Activated T-cell treated with anti-CD3 and anti-CD28 coated beads for 4 hours (primary cell): ENCODE results near the gene ANKS1B.
"Not testable (repeated sequence)": the region's sequence is repeated elsewhere in the genome, so short reads cannot be mapped to it uniquely, and the experiment has no call there.

Experiments
- DNase-seq: peaks from one replicate; pipeline ENCODE4 v3.0.0-alpha.2; 2020

The ANKS1B gene

DNA sequence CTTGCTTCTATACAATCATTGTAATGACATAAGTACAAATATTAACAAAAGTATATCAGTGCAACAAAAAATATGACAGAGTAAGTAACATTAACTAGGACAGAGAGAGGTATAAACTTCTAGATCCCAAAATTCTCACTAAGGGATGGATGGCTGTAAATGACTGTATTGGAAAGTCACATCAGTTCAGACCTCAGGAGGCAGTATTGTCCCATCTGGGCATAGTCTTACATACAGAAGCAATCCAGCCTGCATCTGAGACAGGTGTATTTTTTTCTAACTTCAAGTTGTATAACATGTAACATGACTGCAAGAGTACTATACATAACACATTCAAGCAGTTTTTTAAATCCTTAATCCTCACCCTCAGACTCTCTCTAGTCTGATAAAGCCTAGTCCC lies 238.2 kb downstream of the ANKS1B start:
- no peak for DNase-seq

DNA sequence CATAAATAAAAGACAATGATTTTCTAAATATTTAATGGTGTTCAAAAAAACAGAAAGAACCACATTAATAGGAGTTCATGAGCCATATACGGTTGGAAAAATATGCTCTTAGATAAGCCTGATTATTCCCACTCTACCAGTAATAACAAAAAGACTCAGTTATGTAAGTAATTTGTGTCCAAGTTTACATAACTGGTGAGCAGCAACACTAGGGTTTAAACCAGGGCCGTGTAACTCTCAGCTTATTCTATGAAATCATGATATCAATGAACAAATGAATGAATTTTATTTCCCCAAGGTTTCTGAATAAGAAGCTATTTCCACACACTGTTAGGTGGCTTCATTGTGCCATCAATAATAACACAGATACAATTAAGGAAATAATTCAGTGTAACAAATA lies 238.8 kb downstream of the ANKS1B start:
- no peak for DNase-seq

DNA sequence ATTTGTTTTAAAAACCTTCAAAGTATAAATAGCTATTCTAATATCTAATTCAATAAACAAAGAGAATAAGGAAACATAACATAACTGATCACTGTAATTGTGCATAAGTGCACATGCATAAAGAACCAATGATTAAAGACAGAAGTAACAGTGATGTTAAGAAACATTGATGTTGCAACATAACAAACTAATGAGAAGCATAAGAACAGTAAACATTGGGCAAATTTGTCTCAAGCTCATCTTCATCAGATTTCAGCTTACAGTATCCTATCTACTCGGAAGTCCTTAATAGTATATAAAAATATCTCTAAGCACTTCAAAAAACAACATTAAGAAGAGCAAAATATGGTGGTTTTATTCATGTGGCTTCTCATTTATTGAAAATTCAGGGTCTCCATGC lies 239.6 kb downstream of the ANKS1B start:
- no peak for DNase-seq

DNA sequence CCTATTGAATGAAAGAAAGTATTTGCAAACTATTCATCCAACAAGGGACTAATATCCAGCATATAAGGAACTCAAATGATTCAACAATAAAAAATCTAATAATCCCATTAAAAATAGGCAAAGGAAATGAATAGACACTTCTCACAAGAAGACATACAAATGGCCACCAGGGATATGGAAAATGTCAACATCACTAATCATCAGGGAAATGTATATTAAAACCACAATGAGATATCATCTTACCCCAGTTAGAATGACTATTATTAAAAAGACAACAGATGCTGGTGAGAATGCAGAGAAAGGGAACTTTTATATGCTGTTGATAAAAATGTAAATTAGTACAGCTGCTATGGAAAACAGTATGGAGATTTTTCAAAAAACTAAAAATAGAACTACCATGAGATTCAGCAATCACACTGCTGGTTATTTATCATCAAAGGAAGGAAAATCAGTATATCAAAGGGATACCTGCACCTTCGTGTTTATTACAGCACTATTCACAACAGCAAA lies 247.9 kb downstream of the ANKS1B start:
- DNase-seq: no peak

DNA sequence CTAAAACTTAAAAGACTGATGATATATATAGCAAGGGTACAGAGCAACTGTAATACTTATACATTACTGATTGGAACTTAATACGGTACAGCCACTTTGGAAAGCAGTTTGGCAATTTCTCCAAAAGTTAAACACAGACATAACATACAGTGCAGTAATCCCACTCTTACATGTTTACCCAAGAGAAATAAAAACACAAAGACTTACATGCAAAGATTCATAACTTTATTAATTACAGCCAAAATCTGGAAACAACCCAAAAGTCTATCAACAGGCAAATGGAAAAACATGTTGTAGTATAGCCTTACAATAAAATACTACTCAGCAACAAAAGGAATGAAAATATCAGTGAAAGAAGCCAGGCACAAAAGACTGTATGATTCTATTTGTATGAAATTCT lies 252.6 kb downstream of the ANKS1B start:
- DNase-seq: no peak

DNA sequence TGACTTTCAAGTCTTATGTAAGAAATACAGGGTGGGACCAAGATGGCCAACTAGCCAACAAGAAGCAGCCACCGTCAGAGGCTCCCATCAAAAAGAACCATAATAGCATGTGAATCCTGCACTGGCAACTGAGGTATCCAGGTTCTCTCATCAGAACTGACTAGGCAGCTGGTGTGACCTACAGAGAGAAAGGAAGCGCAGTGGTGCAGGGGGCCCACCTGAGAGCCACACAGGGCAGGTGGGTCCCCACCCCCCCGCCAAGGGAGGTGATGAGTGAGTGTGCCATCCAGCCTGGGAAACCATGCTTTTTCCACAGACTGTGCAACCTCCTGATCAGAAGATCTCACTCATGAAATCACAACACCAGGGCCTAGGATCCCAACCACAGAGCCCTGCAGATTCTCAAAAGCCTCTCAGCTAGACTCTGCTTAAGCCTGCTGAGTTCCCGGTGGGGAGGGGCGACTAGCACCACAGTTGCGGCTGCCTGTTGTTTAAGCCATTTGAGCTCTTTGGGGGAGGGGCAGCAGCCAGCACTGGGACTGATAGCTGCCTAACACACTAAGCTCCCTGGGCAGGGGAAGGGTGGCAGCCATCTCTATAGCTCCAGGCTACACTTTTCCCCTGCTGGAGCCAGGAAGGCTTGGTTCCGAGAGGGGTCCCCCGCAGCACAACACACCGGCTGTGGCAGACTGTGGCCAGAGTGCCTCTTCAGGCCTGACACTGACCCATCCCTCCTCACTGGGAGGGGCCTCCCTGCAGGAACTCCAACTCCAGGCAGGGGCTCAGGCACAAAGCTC lies 261.8 kb downstream of the ANKS1B start:
- no peak for DNase-seq

DNA sequence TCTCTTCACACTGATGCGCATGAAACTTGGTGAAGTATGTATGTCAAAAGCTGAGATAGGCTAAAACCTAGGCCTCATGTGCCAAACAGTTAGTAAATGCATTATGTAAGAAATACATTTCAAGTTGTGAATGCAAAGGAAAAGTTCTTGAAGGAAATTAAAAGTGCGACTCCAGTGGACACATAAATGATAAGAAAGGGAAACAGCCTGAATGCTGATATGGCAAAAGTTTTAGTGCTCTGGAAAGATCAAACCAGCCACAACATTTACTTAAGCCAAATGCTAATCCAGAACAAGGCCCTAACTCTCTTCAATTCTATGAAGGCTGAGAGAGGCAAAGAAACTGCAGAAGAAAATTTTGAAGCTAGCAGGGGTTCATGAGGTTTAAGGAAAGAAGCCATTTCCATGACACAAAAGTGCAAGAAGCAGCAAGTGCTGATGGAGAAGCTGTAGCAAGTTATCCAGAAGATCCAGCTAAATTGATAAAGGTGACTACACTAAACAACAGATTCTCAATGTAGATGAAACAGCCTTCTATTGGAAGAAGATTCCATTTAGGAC lies 262.9 kb downstream of the ANKS1B start:
- no peak for DNase-seq

DNA sequence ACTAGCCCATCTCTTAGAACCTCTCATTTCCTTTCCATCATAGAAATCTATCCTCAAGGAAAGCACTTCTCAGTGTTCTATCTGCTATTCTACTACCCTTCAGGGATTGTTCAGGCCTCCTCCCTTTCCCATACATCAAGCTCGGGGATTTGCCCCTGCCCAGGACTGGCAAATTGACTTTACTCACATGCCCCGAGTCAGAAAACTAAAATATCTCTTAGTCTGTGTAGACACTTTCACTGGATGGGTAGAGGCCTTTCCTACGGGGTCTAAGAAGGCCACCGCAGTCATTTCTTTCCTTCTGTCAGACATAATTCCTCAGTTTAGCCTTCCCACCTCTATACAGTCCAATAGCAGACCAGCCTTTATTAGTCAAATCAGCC lies 264.7 kb downstream of the ANKS1B start:
- not testable (repeated sequence) for DNase-seq

DNA sequence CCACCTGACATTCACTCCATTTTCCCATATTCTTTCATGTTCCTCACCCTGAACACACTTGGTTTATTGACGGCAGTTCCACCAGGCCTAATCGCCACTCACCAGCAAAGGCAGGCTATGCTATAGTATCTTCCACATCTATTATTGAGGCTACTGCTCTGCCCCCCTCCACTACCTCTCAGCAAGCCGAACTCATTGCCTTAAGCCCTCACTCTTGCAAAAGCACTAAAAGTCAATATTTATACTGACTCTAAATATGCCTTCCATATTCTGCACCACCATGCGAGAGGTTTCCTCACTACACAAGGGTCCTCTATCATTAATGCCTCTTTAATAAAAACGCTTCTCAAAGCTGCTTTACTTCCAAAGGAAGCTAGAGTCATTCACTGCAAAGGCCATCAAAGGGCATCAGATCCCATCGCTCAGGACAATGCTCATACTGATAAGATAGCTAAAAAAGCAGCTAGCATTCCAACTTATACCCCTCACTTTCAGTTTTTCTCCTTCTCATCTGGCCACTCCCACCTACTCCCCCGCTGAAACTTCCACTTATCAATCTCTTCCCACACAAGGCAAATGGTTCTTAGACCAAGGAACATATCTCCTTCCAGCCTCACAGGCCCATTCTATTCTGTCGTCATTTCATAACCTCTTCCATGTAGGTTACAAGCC lies 265.2 kb downstream of the ANKS1B start:
- DNase-seq: not testable (repeated sequence)

DNA sequence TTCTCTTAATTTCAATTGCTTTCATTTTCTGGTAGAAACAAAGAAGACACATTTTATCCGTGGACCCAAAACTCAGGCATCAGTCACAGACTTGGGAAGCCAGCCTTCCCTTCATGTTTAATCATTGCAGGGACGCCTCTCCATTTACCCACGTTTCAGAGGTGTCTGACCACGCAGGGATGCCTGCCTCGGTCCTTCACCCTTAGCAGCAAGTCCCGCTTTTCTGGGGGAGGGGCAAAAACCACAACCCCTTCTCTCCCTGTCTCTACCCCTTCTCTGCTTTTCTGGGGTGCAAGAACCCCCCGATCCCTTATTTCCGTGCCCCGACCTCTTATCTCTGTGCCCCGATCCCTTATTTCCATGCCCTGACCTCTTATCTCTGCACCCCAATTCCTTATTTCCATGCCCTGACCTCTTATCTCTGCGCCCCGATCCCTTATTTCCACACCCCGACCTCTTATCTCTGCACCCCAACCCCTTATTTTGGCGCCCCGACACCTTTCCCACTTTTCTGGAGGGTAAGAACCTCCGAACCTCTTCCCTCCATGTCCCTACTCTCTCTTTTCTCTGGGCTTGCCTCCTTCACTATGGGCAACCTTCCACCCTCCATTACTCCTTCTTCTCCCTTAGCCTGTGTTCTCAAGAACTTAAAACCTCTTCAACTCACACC lies 268.8 kb downstream of the ANKS1B start:
- DNase-seq: not testable (repeated sequence)

DNA sequence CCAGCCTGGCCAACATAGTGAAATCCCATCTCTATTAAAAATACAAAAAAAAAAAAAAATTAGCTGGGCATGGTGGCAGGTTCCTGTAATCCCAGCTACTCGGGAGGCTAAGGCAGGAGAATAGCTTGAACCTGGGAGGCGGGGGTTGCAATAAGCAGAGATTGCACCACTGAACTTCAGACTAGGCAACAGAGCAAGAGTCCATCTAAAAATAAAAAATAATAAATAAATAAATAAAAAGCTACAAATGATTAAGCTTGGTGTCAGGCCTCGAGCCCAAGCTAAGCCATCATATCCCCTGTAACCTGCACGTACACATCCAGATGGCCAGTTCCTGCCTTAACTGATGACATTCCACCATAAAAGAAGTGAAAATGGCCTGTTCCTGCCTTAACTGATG lies 269.8 kb downstream of the ANKS1B start:
- DNase-seq: not testable (repeated sequence)

DNA sequence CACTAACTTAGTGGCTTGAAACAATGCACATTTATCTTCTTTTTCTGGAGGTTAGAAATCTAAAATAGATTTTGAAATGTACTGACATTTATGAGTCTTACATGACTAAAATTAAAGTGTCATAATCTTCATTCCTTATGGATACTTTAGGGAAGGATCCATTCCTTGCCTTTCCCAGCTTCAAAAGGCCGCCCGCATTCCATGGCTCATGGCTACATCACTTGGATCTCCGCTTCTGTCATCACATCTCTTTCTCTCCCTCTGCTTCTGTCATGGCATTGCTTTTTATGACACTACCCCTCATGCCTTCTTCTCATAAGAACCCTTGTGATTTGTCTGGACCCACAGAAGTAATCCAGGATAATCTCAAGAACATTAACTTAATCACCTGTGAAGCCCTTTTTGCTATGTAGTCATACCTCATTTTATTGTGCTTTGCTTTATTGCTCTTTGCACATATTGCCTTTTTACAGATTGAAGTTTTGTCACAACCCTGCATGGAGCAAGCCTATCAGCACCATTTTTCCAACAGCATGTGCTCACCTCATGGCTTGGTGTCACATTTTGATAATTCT lies 270.7 kb downstream of the ANKS1B start:
- DNase-seq: no peak

DNA sequence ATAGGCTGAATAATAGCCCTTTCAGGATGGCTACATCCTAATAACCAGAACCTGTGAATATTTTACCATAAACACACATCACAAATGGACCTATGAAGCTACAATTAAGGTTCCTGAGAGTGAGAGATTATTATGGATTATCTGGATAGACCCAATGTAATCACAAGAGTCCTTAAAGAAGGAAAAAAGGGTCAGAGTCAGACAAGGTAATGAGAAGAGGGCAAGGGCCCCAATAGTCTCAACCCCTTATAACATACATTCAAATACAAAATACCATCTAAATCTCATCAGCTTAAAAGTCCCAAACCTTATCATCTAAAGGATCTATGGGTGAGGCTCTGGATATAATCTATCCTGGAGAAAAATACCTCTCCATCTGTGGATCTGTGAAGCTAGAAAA lies 272.5 kb downstream of the ANKS1B start:
- no peak for DNase-seq

DNA sequence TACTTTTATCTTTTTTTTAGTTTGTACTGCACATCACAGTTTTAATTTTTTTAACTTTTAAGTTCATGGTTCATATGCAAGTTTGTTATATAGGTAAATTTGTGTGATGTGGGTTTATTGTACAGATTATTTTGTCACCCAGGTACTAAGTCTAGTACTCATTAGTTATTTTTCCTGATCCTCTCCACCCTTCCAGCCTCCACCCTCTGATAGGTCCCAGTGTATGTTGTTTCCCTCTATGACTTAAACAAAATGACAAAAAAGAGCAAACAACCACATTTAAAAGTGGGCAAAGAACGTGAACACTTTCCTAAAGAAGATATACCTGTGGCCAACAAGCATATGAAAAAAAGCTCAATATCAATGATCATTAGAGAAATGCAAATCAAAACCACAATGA lies 273.5 kb downstream of the ANKS1B start:
- no peak for DNase-seq

DNA sequence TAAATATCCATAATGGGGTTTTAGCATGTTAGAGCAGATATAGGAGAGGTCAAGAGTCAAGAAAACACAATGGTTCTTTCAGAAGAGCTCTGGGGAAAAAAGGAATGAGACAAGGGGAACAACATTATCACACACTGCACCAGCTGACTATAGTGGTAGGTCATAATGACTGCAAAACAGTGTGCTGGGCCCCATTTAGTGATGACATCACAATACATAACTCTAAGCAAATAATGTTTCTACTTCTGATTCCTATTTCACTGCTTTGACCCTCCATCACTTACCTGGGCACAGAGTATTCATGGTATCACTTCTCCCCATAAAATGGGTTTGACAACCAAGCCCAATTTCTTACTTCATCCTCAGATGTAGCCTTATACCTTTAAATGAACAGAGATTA lies 275.1 kb downstream of the ANKS1B start:
- DNase-seq: no peak

DNA sequence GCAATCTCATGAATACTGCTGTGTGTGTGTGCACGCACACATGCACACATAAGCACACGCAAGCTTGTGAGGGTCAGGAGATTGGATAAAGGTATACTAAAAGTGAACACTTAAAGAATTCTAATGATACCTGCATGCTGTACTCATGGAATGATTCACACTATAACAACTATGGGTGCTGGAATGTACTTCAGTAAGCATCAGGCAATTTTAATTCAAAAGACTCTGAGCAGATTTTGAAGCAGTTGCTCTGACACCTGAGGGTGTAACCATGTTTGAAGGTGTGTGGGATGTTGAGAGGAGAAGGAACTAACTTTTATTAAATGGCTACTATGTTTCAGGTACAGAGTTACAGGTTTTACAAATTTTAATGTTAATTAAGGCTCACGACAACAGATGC lies 275.6 kb downstream of the ANKS1B start:
- DNase-seq: no peak

DNA sequence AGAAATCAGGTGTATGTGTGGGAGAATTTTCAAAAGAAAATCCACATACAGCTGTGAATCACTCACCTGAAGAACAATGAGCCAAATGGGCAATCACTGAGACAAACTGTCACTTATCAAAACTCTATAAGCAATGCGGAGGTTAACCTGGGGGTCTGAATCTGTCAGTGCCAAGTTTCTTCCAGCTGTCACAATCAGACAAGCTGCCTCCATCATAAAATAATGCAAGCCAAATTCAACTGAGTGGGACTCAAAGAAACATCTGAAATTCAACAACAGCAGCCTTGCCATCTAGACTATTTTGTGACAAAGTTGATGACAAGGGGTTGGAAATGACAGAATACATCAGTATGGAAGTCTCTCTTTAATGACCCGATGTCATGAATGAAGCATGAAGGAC lies 276.9 kb downstream of the ANKS1B start:
- DNase-seq: no peak

DNA sequence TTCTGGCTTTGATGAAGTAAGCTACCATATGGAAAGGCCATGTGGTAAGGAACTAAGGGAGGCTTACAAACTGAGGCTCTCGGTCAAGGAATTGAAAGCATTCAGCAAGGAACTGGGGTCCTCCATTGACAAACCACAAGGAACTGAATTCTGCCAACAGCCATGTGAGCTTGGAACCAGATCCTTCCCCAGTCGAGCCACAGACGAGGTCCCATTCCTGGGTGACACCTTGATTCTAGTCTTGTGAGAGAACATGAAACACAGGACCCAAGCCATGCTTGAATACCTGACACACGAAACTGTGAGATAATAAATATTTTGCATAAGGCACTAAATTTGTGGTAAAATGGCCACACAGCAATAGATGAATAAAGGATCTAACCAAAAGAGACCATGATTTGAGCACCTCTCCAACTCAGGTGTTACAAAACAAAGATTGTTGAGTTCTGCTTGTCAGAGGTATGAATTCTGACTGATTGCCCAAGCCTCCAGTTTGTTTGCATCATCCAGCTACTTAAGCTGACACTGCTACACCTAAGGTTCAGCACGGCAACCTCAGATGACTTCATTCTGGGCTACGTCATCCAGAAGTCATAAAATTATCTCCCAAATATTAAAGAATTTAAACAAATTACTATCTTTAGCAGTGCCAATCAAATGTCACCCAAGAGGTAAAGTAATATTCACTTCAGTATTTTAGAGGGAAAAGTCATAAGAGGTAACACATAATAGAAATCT lies 277.8 kb downstream of the ANKS1B start:
- no peak for DNase-seq

DNA sequence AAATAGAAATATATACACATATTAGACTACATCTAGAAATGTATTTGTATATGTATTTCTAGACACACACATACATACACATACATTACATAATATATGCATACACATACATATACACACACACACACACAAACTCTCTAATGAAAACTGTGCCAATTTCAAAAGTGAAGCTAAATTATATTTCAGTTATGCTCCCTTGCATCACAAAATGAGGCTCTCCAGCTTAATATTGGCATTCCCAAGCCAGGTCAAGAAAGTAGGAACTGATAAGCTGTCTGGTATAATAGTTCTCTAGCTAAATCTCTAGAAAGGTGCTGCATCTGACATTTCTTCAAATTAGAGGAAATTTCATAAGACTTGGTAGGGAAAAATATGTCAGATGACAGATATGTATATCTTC lies 280.3 kb downstream of the ANKS1B start:
- no peak for DNase-seq

DNA sequence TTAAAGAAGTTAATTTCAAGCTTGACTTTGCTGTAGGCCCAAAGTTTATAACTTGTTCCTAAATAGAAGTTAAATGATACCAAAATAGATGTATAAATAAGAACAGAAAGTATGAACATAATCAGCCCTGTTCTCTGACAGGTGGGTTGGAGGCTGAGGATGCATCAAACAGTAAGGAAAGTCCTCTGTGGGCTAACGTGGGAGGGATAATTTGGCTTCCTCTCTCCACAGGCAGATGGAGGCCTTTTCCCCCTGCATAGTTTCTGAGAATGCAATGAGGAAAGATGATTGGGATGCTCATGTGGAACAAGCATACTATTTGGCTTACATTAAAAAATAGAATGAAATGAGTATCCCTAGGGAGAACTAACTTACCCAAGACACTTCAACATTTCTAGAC lies 280.7 kb downstream of the ANKS1B start:
- DNase-seq: no peak

DNA sequence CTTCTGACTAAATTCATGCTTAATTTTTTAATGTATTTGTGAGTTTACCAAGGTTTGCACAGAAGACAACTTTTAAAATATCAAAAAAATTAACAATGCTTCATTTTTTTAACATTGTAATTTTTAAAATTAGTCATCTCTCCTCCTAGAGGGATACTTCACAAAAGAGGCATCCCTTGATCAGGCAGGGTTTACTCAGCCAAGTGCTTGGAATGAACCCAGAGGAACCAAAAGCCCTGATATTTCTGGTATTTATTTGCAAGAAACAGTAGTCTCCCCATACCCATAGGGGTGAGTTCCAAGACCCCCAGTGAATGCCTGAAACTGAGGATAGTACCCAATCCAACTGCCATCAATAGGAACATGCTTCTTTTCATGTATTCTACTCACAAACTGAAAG lies 284.7 kb downstream of the ANKS1B start:
- DNase-seq: no peak

DNA sequence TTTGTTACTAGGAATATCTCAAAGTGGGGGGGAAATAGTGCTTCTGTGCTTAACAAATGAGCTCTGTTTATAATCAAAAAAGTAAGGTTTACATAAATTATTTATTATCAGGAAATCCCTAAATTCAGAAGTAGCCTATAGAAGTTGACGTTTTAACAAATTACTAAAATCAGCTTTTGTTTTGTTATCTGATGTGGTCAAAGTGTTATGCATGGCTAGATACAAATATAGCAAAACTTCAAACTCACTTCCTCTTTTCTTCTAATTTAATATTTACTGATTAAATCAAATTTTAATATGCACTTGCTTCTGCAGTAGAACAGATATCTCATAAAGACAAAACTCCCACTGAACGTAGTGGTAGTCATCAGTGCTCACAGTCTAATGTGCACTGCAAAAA lies 289.7 kb downstream of the ANKS1B start:
- DNase-seq: no peak

DNA sequence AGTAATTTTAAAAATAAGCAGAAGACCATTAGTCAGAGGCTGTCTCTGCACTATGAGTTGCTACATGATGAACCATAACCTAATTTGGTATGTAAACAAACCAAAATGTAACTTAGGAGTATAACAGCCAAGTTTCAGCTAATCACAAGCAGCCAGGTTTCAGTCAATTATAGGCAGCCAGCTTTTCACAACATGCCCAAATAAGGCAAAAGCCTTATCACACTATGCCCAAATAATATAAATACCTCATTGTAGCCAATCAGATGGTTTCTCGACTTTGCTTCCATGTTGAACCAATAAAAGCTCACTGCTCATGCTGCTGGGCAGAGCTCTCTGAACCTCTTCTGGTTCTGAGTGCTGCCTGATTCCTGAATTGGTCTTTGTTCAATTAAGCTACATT lies 298.6 kb downstream of the ANKS1B start:
- DNase-seq: no peak
